Activated naive CD4-positive, alpha-beta T cell treated with anti-CD3 and anti-CD28 coated beads, Interleukin-2, amount 10 ng/mL, durations not matched to agents 7 days and 5 days (primary cell): ENCODE results near the gene LRRC10B.

ENCODE experiments used
- CTCF ChIA-PET: fragments of 350-600 bp; sonication (Branson Sonifier 250); formaldehyde crosslinking; loops from one replicate; lab custom pipeline; 2021; ENCODE audit warnings: antibody characterized with exemption; lab: Charles Lee
- DNase-seq: peaks from one replicate; pipeline ENCODE4 v3.0.0-alpha.2; 2020
- H3K27ac Mint-ChIP-seq: one replicate; pipeline ENCODE4 v1.8.0; 2021; ENCODE audit warnings: mild to moderate bottlenecking, moderate library complexity, mixed read lengths
- H3K27me3 Mint-ChIP-seq: one replicate; pipeline ENCODE4 v1.8.0; 2021; ENCODE audit warnings: mild to moderate bottlenecking, mixed read lengths
- H3K36me3 Mint-ChIP-seq: one replicate; pipeline ENCODE4 v1.8.0; 2021; ENCODE audit warnings: mixed read lengths
- H3K4me1 Mint-ChIP-seq: one replicate; pipeline ENCODE4 v1.8.0; 2021; ENCODE audit warnings: mixed read lengths
- H3K4me3 Mint-ChIP-seq: one replicate; pipeline ENCODE4 v1.8.0; 2021; ENCODE audit warnings: mild to moderate bottlenecking, moderate library complexity, mixed read lengths
- H3K9me3 Mint-ChIP-seq: one replicate; pipeline ENCODE4 v1.8.0; 2021; ENCODE audit warnings: mixed read lengths

Gene LRRC10B

GRCh38 chr11:61491736-61492395 is 16.7 kb upstream of the LRRC10B start:
- Mint-ChIP-seq H3K36me3 (no peaks in the 10 kb centered on the region), H3K27ac (no peak overlapping the region), H3K4me1 (no peaks in the 10 kb centered on the region), H3K9me3 (no peaks in the 10 kb centered on the region), H3K27me3 (no peaks in the 10 kb centered on the region), H3K4me3 (no peak overlapping the region)
- DNase-seq = no peak
- CTCF ChIA-PET = no interaction called here

- H3K27me3 Mint-ChIP-seq = no peaks in the 10 kb centered on the region
- CTCF ChIA-PET = interaction anchor here (1.2 kb wide), 1 partner anchor 23 kb away, joined by 4 read pairs; no protein-coding TSS in a partner anchor
- no peaks in the 10 kb centered on the region for H3K4me1 Mint-ChIP-seq
- DNase-seq = no peak
- no peaks in the 10 kb centered on the region for H3K9me3 Mint-ChIP-seq
- H3K4me3 Mint-ChIP-seq = no peak overlapping the region
- H3K36me3 Mint-ChIP-seq = no peaks in the 10 kb centered on the region
- no peak overlapping the region for H3K27ac Mint-ChIP-seq
Observed at GRCh38 chr11:61494381-61494961, 14.1 kb upstream of the LRRC10B start.

- Mint-ChIP-seq H3K4me3 (no peak overlapping the region), H3K9me3 (no peaks in the 10 kb centered on the region), H3K4me1 (no peaks in the 10 kb centered on the region), H3K27me3 (no peaks in the 10 kb centered on the region), H3K36me3 (no peaks in the 10 kb centered on the region), H3K27ac (no peak overlapping the region)
- CTCF ChIA-PET = interaction anchor here (1.0 kb wide), 1 partner anchor 21 kb away, joined by 4 read pairs; no protein-coding TSS in a partner anchor
- no peak for DNase-seq
Observed at GRCh38 chr11:61495801-61496601, 12.5 kb upstream of the LRRC10B start.

- H3K4me3 Mint-ChIP-seq = no peak overlapping the region
- H3K4me1 Mint-ChIP-seq = no peaks in the 10 kb centered on the region
- H3K9me3 Mint-ChIP-seq = no peaks in the 10 kb centered on the region
- no peaks in the 10 kb centered on the region for H3K27me3 Mint-ChIP-seq
- H3K36me3 Mint-ChIP-seq = no peaks in the 10 kb centered on the region
- CTCF ChIA-PET = no interaction called here
- H3K27ac Mint-ChIP-seq = no peak overlapping the region
- no peak for DNase-seq
Observed at GRCh38 chr11:61496602-61497400, 11.7 kb upstream of the LRRC10B start.

GRCh38 chr11:61497473-61497872 is 11.1 kb upstream of the LRRC10B start:
- no peak for DNase-seq
- CTCF ChIA-PET = no interaction called here
- peaks cover 2% of the 10 kb centered on the region for H3K27me3 Mint-ChIP-seq
- no peak overlapping the region for H3K4me3 Mint-ChIP-seq
- H3K4me1 Mint-ChIP-seq = no peaks in the 10 kb centered on the region
- H3K9me3 Mint-ChIP-seq = no peaks in the 10 kb centered on the region
- H3K36me3 Mint-ChIP-seq = no peaks in the 10 kb centered on the region
- H3K27ac Mint-ChIP-seq = no peak overlapping the region

- H3K4me1 Mint-ChIP-seq = no peaks in the 10 kb centered on the region
- no peak for DNase-seq
- no peaks in the 10 kb centered on the region for H3K36me3 Mint-ChIP-seq
- no peak overlapping the region for H3K27ac Mint-ChIP-seq
- CTCF ChIA-PET = interaction anchor here (0.6 kb wide), 1 partner anchor 244 kb away, joined by 3 read pairs; no protein-coding TSS in a partner anchor
- peaks cover 6% of the 10 kb centered on the region for H3K27me3 Mint-ChIP-seq
- H3K9me3 Mint-ChIP-seq = no peaks in the 10 kb centered on the region
- H3K4me3 Mint-ChIP-seq = no peak overlapping the region
Observed at GRCh38 chr11:61497876-61498275, 10.7 kb upstream of the LRRC10B start.

- no peak for DNase-seq
- Mint-ChIP-seq H3K27ac (no peak overlapping the region), H3K9me3 (no peaks in the 10 kb centered on the region), H3K4me1 (no peaks in the 10 kb centered on the region), H3K36me3 (no peaks in the 10 kb centered on the region), H3K4me3 (no peak overlapping the region), H3K27me3 (peaks cover 13% of the 10 kb centered on the region)
- CTCF ChIA-PET = interaction anchor here (0.6 kb wide), 1 partner anchor 245 kb away, joined by 3 read pairs; no protein-coding TSS in a partner anchor
Observed at GRCh38 chr11:61498767-61499341, 9.7 kb upstream of the LRRC10B start.

GRCh38 chr11:61499816-61500491 is 8.6 kb upstream of the LRRC10B start:
- Mint-ChIP-seq H3K4me1 (no peaks in the 10 kb centered on the region), H3K4me3 (no peak overlapping the region)
- CTCF ChIA-PET = interaction anchor here (1.2 to 1.6 kb wide), 2 partner anchors 10 to 17 kb away, joined by 3 to 6 read pairs; no protein-coding TSS in a partner anchor

GRCh38 chr11:61502522-61502921 is 6.0 kb upstream of the LRRC10B start:
- Mint-ChIP-seq H3K9me3 (no peaks in the 10 kb centered on the region), H3K27ac (no peak overlapping the region), H3K4me1 (no peaks in the 10 kb centered on the region), H3K36me3 (no peaks in the 10 kb centered on the region), H3K4me3 (no peak overlapping the region), H3K27me3 (peaks cover 45% of the 10 kb centered on the region)
- no peak for DNase-seq
- CTCF ChIA-PET = interaction anchor here (2.1 kb wide), 1 partner anchor 14 kb away, joined by 10 read pairs; no protein-coding TSS in a partner anchor

More at GRCh38 chr11:61499816-61500491, 8.6 kb upstream of the LRRC10B start:
- H3K27ac Mint-ChIP-seq = no peak overlapping the region
- no peaks in the 10 kb centered on the region for H3K9me3 Mint-ChIP-seq
- H3K27me3 Mint-ChIP-seq = peaks cover 20% of the 10 kb centered on the region
- DNase-seq = no peak
- no peaks in the 10 kb centered on the region for H3K36me3 Mint-ChIP-seq

- no peak for DNase-seq
- Mint-ChIP-seq H3K36me3 (no peaks in the 10 kb centered on the region), H3K27ac (no peak overlapping the region), H3K9me3 (no peaks in the 10 kb centered on the region), H3K4me3 (no peak overlapping the region), H3K27me3 (peaks cover 53% of the 10 kb centered on the region), H3K4me1 (peaks cover 6% of the 10 kb centered on the region)
- CTCF ChIA-PET = interaction anchor here (2.1 kb wide), 1 partner anchor 14 kb away, joined by 10 read pairs; no protein-coding TSS in a partner anchor
Observed at GRCh38 chr11:61503135-61503770, 5.3 kb upstream of the LRRC10B start.

- H3K4me3 Mint-ChIP-seq = no peak overlapping the region
- H3K27me3 Mint-ChIP-seq = peaks cover 69% of the 10 kb centered on the region
- no peak overlapping the region for H3K27ac Mint-ChIP-seq
- H3K9me3 Mint-ChIP-seq = no peaks in the 10 kb centered on the region
- CTCF ChIA-PET = interaction anchor here (1.4 to 1.7 kb wide), 3 partner anchors 10 to 22 kb away, joined by 4 to 6 read pairs (median 4); no protein-coding TSS in a partner anchor
- no peaks in the 10 kb centered on the region for H3K36me3 Mint-ChIP-seq
- DNase-seq = no peak
- H3K4me1 Mint-ChIP-seq = peaks cover 12% of the 10 kb centered on the region
Observed at GRCh38 chr11:61505106-61505505, 3.4 kb upstream of the LRRC10B start.

- Mint-ChIP-seq H3K27ac (no peak overlapping the region), H3K4me1 (peaks cover 12% of the 10 kb centered on the region), H3K9me3 (no peaks in the 10 kb centered on the region), H3K4me3 (no peak overlapping the region), H3K36me3 (no peaks in the 10 kb centered on the region), H3K27me3 (peaks cover 75% of the 10 kb centered on the region)
- no peak for DNase-seq
- CTCF ChIA-PET = interaction anchor here (1.4 to 1.7 kb wide), 3 partner anchors 9 to 22 kb away, joined by 4 to 6 read pairs (median 4); no protein-coding TSS in a partner anchor
Observed at GRCh38 chr11:61505640-61506155, 2.9 kb upstream of the LRRC10B start.
